ENCODE data around the gene SLC38A8. TPM values are rescaled to one million over a fixed set of nuclear protein-coding genes. Genes with fewer than 3 reads are reported as not detected.

SLC38A8 gene
- total RNA-seq, 2 donors from 2014 or later: not detected

- Mint-ChIP-seq H3K36me3 (ENCODE audit: low read depth) (no peaks in the 10 kb centered on the region), H3K27me3 (peaks cover 50% of the 10 kb centered on the region), H3K4me1 (peaks cover 16% of the 10 kb centered on the region), H3K4me3 (no peak overlapping the region), H3K27ac (peak overlapping the region; percentile 11)
- no peaks in the 10 kb centered on the region for H3K9me3 ChIP-seq (ENCODE audit: control insufficient read depth, low read length, poor library complexity, severe bottlenecking)
- DNase-seq: no peak
- ATAC-seq: no peak
Observed at GRCh38 chr16:84026606-84027005, 16.0 kb downstream of the SLC38A8 start.

- H3K36me3 Mint-ChIP-seq (ENCODE audit: low read depth): no peaks in the 10 kb centered on the region
- H3K4me1 Mint-ChIP-seq: peaks cover 7% of the 10 kb centered on the region
- ATAC-seq: no peak
Observed at GRCh38 chr16:84024854-84025253, 17.7 kb downstream of the SLC38A8 start.

GRCh38 chr16:84022644-84023043 is 20.0 kb downstream of the SLC38A8 start:
- Mint-ChIP-seq H3K27ac (no peak overlapping the region), H3K4me1 (no peaks in the 10 kb centered on the region), H3K27me3 (peaks cover 20% of the 10 kb centered on the region), H3K36me3 (ENCODE audit: low read depth) (no peaks in the 10 kb centered on the region), H3K4me3 (no peak overlapping the region)
- no peaks in the 10 kb centered on the region for H3K9me3 ChIP-seq (ENCODE audit: control insufficient read depth, low read length, poor library complexity, severe bottlenecking)
- no peak for ATAC-seq
- DNase-seq: no peak

More at GRCh38 chr16:84024854-84025253, 17.7 kb downstream of the SLC38A8 start:
- peaks cover 36% of the 10 kb centered on the region for H3K27me3 Mint-ChIP-seq
- no peaks in the 10 kb centered on the region for H3K9me3 ChIP-seq (ENCODE audit: control insufficient read depth, low read length, poor library complexity, severe bottlenecking)
- H3K27ac Mint-ChIP-seq: no peak overlapping the region
- H3K4me3 Mint-ChIP-seq: no peak overlapping the region
- DNase-seq: no peak

- Mint-ChIP-seq H3K4me1 (no peaks in the 10 kb centered on the region), H3K36me3 (ENCODE audit: low read depth) (no peaks in the 10 kb centered on the region), H3K27ac (no peak overlapping the region), H3K4me3 (no peak overlapping the region), H3K27me3 (peaks cover 14% of the 10 kb centered on the region)
- no peaks in the 10 kb centered on the region for H3K9me3 ChIP-seq (ENCODE audit: control insufficient read depth, low read length, poor library complexity, severe bottlenecking)
- DNase-seq (no peak), ATAC-seq (no peak)
Observed at GRCh38 chr16:84021488-84021887, 21.1 kb downstream of the SLC38A8 start.

GRCh38 chr16:84020353-84020752 is 22.2 kb downstream of the SLC38A8 start:
- Mint-ChIP-seq H3K36me3 (ENCODE audit: low read depth) (no peaks in the 10 kb centered on the region), H3K4me3 (no peak overlapping the region), H3K4me1 (no peaks in the 10 kb centered on the region), H3K27ac (no peak overlapping the region), H3K27me3 (peaks cover 3% of the 10 kb centered on the region)
- DNase-seq: no peak
- no peak for ATAC-seq
- no peaks in the 10 kb centered on the region for H3K9me3 ChIP-seq (ENCODE audit: control insufficient read depth, low read length, poor library complexity, severe bottlenecking)

DNA sequence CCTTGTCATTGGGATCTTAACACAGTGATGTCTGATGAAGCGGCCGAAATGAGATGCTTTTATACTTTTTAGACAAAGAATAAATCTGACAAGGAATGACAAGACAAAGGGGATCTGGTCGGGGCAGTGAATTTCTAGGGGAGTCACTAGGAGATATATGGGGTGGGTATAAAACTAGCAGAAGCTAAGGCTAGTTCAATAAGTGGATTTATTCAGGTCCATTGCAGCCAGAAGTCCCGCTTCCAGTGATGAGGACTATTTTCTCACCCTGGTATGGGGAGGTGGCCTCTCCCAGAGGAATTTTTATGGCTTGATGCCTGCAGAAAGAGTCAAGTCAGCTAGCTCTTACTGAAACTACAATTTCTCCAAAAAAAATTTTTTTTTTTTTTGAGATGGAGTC is 23.9 kb downstream of the SLC38A8 start:
- Mint-ChIP-seq H3K4me1 (peaks cover 2% of the 10 kb centered on the region), H3K4me3 (no peak overlapping the region), H3K36me3 (ENCODE audit: low read depth) (no peaks in the 10 kb centered on the region), H3K27me3 (no peaks in the 10 kb centered on the region), H3K27ac (no peak overlapping the region)
- ATAC-seq (no peak), DNase-seq (no peak)
- no peaks in the 10 kb centered on the region for H3K9me3 ChIP-seq (ENCODE audit: control insufficient read depth, low read length, poor library complexity, severe bottlenecking)

DNA sequence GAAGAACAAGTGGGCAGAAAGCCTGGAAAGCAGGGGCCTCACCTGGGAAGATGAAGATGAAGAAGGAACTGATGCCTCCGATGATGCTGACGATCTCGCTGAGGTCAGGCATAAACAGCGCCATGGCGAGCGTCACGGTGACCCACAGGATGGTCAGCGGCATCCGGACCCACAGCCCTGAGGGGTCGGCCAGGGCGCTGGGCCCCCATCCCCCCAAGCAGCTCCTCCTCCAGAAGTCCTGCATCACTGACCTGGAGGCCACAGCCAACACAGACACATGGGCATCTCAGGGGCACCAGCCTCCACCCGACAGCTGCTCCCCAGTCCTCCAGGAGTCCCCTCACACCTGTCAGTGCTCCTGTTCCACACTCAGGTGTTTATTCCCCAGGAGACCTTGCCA is 26.1 kb downstream of the SLC38A8 start:
- DNase-seq (no peak), ATAC-seq (no peak)
- H3K27me3 Mint-ChIP-seq: no peaks in the 10 kb centered on the region
- no peak overlapping the region for H3K27ac Mint-ChIP-seq
- H3K9me3 ChIP-seq (ENCODE audit: control insufficient read depth, low read length, poor library complexity, severe bottlenecking): no peaks in the 10 kb centered on the region
- peaks cover 2% of the 10 kb centered on the region for H3K4me1 Mint-ChIP-seq
- no peak overlapping the region for H3K4me3 Mint-ChIP-seq
- H3K36me3 Mint-ChIP-seq (ENCODE audit: low read depth): no peaks in the 10 kb centered on the region

DNA sequence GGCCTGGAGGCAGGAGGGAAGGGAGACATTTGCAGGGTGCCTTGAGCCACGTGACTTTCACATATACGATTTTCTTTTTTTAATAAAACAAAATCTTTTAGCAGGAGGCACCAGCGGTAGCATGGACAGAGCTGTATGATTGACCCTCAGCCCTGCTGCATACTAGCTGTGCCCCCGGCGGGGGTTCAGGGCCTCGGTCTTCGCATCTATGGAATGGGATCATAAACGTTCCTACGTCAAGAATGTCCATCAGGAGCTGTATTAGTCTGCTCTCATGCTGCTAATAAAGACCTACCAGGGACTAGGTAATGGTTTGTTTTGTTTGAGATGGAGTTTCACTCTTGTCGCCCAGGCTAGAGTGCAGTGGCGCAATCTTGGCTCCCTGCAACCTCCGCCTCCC is 27.2 kb downstream of the SLC38A8 start:
- no peaks in the 10 kb centered on the region for H3K9me3 ChIP-seq (ENCODE audit: control insufficient read depth, low read length, poor library complexity, severe bottlenecking)
- DNase-seq (no peak), ATAC-seq (no peak)
- no peak overlapping the region for H3K27ac Mint-ChIP-seq
- H3K36me3 Mint-ChIP-seq (ENCODE audit: low read depth): no peaks in the 10 kb centered on the region
- H3K4me3 Mint-ChIP-seq: no peak overlapping the region
- no peaks in the 10 kb centered on the region for H3K27me3 Mint-ChIP-seq
- peaks cover 4% of the 10 kb centered on the region for H3K4me1 Mint-ChIP-seq

GRCh38 chr16:84014570-84015327 is 27.8 kb downstream of the SLC38A8 start:
- no peak for ATAC-seq
- no peaks in the 10 kb centered on the region for H3K9me3 ChIP-seq (ENCODE audit: control insufficient read depth, low read length, poor library complexity, severe bottlenecking)
- H3K27me3 Mint-ChIP-seq: no peaks in the 10 kb centered on the region
- no peak for DNase-seq
- no peaks in the 10 kb centered on the region for H3K36me3 Mint-ChIP-seq (ENCODE audit: low read depth)
- H3K27ac Mint-ChIP-seq: no peak overlapping the region
- no peak overlapping the region for H3K4me3 Mint-ChIP-seq
- peaks cover 4% of the 10 kb centered on the region for H3K4me1 Mint-ChIP-seq

- DNase-seq (peak in 2 of 3 donors; percentile 37), ATAC-seq (peak; percentile 83)
- H3K9me3 ChIP-seq (ENCODE audit: control insufficient read depth, low read length, poor library complexity, severe bottlenecking): no peaks in the 10 kb centered on the region
- H3K36me3 Mint-ChIP-seq (ENCODE audit: low read depth): no peaks in the 10 kb centered on the region
- H3K27ac Mint-ChIP-seq: no peak overlapping the region
- H3K4me3 Mint-ChIP-seq: no peak overlapping the region
- no peaks in the 10 kb centered on the region for H3K27me3 Mint-ChIP-seq
- H3K4me1 Mint-ChIP-seq: peaks cover 4% of the 10 kb centered on the region
Observed at GRCh38 chr16:84013787-84014569, 28.6 kb downstream of the SLC38A8 start.

GRCh38 chr16:84009282-84009681 is 33.3 kb downstream of the SLC38A8 start:
- H3K9me3 ChIP-seq (ENCODE audit: control insufficient read depth, low read length, poor library complexity, severe bottlenecking): no peaks in the 10 kb centered on the region
- Mint-ChIP-seq H3K36me3 (ENCODE audit: low read depth) (no peaks in the 10 kb centered on the region), H3K27me3 (peaks cover 12% of the 10 kb centered on the region), H3K4me3 (no peak overlapping the region), H3K4me1 (peaks cover 7% of the 10 kb centered on the region), H3K27ac (no peak overlapping the region)
- no peak for DNase-seq
- no peak for ATAC-seq

GRCh38 chr16:84007965-84008364 is 34.6 kb downstream of the SLC38A8 start:
- H3K4me1 Mint-ChIP-seq: peaks cover 5% of the 10 kb centered on the region
- no peaks in the 10 kb centered on the region for H3K9me3 ChIP-seq (ENCODE audit: control insufficient read depth, low read length, poor library complexity, severe bottlenecking)
- DNase-seq (no peak), ATAC-seq (no peak)
- peaks cover 13% of the 10 kb centered on the region for H3K27me3 Mint-ChIP-seq
- H3K4me3 Mint-ChIP-seq: no peak overlapping the region
- H3K36me3 Mint-ChIP-seq (ENCODE audit: low read depth): no peaks in the 10 kb centered on the region
- no peak overlapping the region for H3K27ac Mint-ChIP-seq

DNA sequence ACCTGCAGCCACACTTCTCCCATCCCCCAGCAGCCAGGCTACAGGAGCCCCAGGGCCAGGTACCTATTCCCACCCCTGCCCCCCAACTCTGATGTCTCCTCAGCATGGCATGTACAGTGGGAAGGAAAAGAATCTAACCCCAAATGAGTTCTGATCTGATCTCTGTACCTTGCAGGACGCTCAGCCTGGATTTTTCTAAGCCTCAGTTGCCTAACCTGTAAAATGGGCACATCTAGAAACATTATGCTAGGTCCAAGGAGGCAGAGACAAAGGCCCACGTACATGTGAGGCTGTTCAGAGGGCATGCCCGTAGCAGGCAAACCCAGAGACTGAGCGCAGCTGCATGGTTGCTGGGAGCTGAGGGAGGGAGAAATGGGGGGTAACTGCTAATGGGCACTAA is 35.1 kb downstream of the SLC38A8 start:
- H3K36me3 Mint-ChIP-seq (ENCODE audit: low read depth): no peaks in the 10 kb centered on the region
- DNase-seq: no peak

More for the DNA sequence above, 35.1 kb downstream of the SLC38A8 start:
- ATAC-seq: no peak
- no peak overlapping the region for H3K27ac Mint-ChIP-seq
- H3K27me3 Mint-ChIP-seq: peaks cover 15% of the 10 kb centered on the region
- no peak overlapping the region for H3K4me3 Mint-ChIP-seq
- peaks cover 5% of the 10 kb centered on the region for H3K4me1 Mint-ChIP-seq
- no peaks in the 10 kb centered on the region for H3K9me3 ChIP-seq (ENCODE audit: control insufficient read depth, low read length, poor library complexity, severe bottlenecking)

All from T-helper 17 cell (primary cell).